ENCODE measurements around the gene MEIOSIN. TPM values are rescaled to one million over a fixed set of nuclear protein-coding genes. Genes with fewer than 3 reads are reported as not detected.
"Not testable (repeated sequence)": the region's sequence is repeated elsewhere in the genome, so short reads cannot be mapped to it uniquely, and the experiment has no call there.

The MEIOSIN gene
- total RNA-seq, 1 experiment from 2014 or later = not detected

GRCh38 chr19:45713141-45713540 is 20.1 kb upstream of the MEIOSIN start:
- Histone ChIP-seq H3K36me3 (replicated peaks; ENCODE audit: control insufficient read depth, insufficient read depth, low read length) (no peaks in the 10 kb centered on the region), H3K27me3 (ENCODE audit: control insufficient read depth, insufficient read depth, low read length) (no peaks in the 10 kb centered on the region), H3K4me3 (ENCODE audit: insufficient read depth, low read depth, low read length) (no peak overlapping the region)
- no peak for DNase-seq

DNA sequence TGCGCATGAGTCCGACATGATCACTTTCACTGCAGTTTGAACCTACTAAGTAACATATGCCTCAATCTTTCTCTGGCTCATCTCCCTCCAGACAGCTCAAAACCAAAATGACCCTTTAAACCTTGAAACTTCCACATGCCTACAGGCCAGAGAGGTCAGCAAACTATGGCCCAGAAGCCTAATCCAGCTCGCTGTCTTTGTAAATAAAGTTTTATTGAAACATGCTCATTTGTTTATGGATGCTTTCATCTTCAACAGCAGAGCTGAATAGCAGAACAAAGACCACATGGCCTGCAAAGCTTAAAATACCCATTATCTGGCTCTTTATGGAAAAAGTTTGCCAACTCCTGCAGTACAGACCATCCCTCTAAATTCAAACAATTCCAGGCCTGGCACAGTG is 18.1 kb upstream of the MEIOSIN start:
- no peak overlapping the region for H3K4me3 ChIP-seq (ENCODE audit: insufficient read depth, low read depth, low read length)
- H3K27me3 ChIP-seq (ENCODE audit: control insufficient read depth, insufficient read depth, low read length) = no peaks in the 10 kb centered on the region
- H3K36me3 ChIP-seq (replicated peaks; ENCODE audit: control insufficient read depth, insufficient read depth, low read length) = no peaks in the 10 kb centered on the region
- DNase-seq = no peak

GRCh38 chr19:45716359-45717130 is 16.7 kb upstream of the MEIOSIN start:
- DNase-seq = peak; percentile 72

DNA sequence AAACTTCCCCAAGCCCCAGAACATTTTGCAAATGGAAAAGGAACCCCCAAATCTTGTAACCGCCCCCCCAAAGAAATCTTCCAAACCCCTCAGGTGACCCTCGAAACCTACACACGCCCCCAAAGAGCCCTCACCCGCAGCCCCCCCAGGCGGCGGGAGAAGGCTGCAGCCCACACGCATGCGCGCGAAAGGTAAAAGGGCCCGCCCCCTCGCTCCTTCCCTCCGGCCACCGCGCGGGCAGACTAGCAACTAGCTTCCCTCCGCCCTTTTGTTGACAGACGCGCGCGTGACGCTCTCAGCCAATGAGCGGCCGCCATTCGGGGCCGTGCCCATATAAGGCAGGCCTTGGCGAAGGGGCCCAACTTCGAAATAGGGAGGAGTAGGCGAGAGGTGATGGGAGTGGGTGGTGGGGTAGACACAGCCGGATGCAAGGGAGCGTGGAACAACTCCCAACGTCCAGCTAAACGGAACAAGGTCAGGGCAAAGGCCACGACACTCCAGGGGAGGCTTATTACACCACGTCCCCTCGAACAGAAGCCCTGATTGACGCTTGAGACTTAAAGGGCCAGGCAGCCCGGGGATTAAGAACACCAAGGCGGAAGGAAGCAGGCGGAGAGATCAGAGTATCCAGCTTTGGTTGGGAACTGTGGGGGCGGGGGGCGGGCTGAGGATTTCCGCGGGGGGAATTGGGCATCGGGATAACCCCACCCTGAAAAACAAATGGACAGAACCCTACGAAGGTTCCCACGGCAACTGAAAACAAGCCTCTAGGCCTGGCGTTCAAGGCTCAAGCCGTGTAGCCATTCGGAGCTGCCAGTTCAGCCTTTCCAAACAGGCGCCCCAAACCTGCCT is 15.9 kb upstream of the MEIOSIN start:
- peak overlapping the region; percentile 81 for H3K4me3 ChIP-seq (ENCODE audit: insufficient read depth, low read depth, low read length)
- H3K27me3 ChIP-seq (ENCODE audit: control insufficient read depth, insufficient read depth, low read length) = no peaks in the 10 kb centered on the region
- peak; percentile 98 for DNase-seq
- H3K36me3 ChIP-seq (replicated peaks; ENCODE audit: control insufficient read depth, insufficient read depth, low read length) = 0 out of 2 replicates have a peak, but pooled peaks cover 1% of the 10 kb centered on the region

More at GRCh38 chr19:45716359-45717130, 16.7 kb upstream of the MEIOSIN start:
- H3K4me3 ChIP-seq (ENCODE audit: insufficient read depth, low read depth, low read length) = peak overlapping the region; percentile 81
- H3K36me3 ChIP-seq (replicated peaks; ENCODE audit: control insufficient read depth, insufficient read depth, low read length) = no peaks in the 10 kb centered on the region
- H3K27me3 ChIP-seq (ENCODE audit: control insufficient read depth, insufficient read depth, low read length) = no peaks in the 10 kb centered on the region

DNA sequence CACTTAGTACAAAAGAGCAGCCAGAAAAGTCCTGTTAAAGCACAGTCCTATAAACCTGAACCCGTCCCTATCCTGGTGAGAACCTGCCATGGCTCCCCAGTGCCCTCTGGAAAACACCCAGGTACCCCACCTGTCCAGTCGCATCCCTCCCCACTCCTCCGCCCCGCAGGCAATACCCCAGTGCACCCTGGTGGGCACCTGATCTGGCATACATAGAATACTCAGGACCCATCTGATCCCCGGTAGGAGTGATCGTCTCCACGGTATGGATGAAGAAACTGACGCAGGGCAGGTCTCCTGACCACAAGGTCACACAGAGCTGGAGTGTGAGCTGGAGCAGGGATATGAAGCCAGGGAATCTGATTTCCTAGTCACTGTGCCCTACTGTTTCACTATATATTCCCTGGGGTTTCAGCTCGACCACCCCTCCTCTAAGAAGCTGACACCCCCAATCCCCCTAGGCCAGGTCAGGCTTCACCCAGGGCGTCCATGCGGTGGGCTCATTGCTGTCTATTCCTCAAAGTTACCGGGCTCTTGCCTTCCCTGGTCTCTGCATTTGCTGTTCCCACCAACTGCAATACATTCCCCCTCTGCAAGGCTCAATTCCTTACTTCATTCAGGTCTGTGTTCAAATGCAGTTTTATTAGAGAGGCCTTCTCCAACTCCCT is 15.1 kb upstream of the MEIOSIN start:
- peak; percentile 62 for DNase-seq
- Histone ChIP-seq H3K4me3 (ENCODE audit: insufficient read depth, low read depth, low read length) (peak overlapping the region; percentile 49), H3K27me3 (ENCODE audit: control insufficient read depth, insufficient read depth, low read length) (no peaks in the 10 kb centered on the region), H3K36me3 (replicated peaks; ENCODE audit: control insufficient read depth, insufficient read depth, low read length) (0 out of 2 replicates have a peak, but pooled peaks cover 1% of the 10 kb centered on the region)

DNA sequence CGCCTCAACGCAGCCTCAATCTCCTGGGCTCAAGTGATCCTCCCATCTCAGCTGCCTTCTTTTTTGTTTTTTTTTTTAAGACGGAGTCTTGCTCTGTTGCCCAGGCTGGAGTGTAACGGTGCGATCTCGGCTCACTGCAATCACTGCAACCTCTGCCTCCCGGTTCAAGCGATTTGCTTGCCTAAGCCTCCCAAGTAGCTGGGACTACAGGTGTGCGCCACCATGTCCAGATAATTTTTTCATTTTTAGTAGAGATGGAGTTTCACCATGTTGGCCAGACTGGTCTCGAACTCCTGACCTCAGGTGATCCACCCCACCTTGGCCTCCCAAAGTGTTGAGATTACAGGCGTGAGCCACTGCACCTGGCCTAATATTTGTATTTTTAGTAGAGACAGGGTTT is 13.2 kb upstream of the MEIOSIN start:
- H3K27me3 ChIP-seq (ENCODE audit: control insufficient read depth, insufficient read depth, low read length); DNase-seq; H3K36me3 ChIP-seq (replicated peaks; ENCODE audit: control insufficient read depth, insufficient read depth, low read length); H3K4me3 ChIP-seq (ENCODE audit: insufficient read depth, low read depth, low read length): not testable (repeated sequence)

DNA sequence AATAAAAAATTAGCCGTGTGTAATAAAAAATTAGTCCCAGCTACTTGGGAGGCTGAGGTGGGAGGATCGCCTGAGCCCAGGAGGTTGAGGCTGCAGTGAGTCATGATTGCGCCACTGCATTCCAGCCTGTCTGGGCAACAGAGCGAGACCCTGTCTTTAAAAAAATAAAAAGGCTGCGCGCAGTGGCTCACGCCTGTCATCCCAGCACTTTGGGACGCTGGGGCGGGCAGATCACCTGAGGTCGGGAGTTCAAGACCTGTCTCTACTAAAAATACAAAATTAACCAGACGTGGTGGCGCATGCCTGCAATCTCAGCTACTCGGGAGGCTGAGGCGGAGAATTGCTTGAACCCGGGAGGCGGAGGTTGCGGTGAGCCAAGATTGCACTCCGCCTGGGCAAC is 4.6 kb upstream of the MEIOSIN start:
- not testable (repeated sequence) for H3K27me3 ChIP-seq (ENCODE audit: control insufficient read depth, insufficient read depth, low read length); H3K36me3 ChIP-seq (replicated peaks; ENCODE audit: control insufficient read depth, insufficient read depth, low read length); H3K4me3 ChIP-seq (ENCODE audit: insufficient read depth, low read depth, low read length); DNase-seq

GRCh38 chr19:45729800-45730290 is 3.4 kb upstream of the MEIOSIN start:
- peak; percentile 50 for DNase-seq
- no peaks in the 10 kb centered on the region for H3K36me3 ChIP-seq (replicated peaks; ENCODE audit: control insufficient read depth, insufficient read depth, low read length)
- H3K4me3 ChIP-seq (ENCODE audit: insufficient read depth, low read depth, low read length) = peak overlapping the region; percentile 66
- H3K27me3 ChIP-seq (ENCODE audit: control insufficient read depth, insufficient read depth, low read length) = no peaks in the 10 kb centered on the region

- peak; percentile 97 for DNase-seq
- Histone ChIP-seq H3K27me3 (ENCODE audit: control insufficient read depth, insufficient read depth, low read length) (no peaks in the 10 kb centered on the region), H3K4me3 (ENCODE audit: insufficient read depth, low read depth, low read length) (peak within 1 kb of the TSS; percentile 66), H3K36me3 (replicated peaks; ENCODE audit: control insufficient read depth, insufficient read depth, low read length) (no peaks in the 10 kb centered on the region)
Measured at GRCh38 chr19:45730368-45731288, 2.6 kb upstream of the MEIOSIN start, which contains the start of gene FBXO46. TSS of gene FBXO46 (minus strand) at chr19:45730896. CDS start at chr19:45713495, 17,401 bp downstream.

GRCh38 chr19:45739498-45740439 is 6.5 kb downstream of the MEIOSIN start:
- no peaks in the 10 kb centered on the region for H3K27me3 ChIP-seq (ENCODE audit: control insufficient read depth, insufficient read depth, low read length)
- H3K36me3 ChIP-seq (replicated peaks; ENCODE audit: control insufficient read depth, insufficient read depth, low read length) = no peaks in the 10 kb centered on the region
- DNase-seq = peak; percentile 41
- H3K4me3 ChIP-seq (ENCODE audit: insufficient read depth, low read depth, low read length) = no peak overlapping the region

GRCh38 chr19:45742969-45743368 is 9.7 kb downstream of the MEIOSIN start:
- no peaks in the 10 kb centered on the region for H3K27me3 ChIP-seq (ENCODE audit: control insufficient read depth, insufficient read depth, low read length)
- no peak overlapping the region for H3K4me3 ChIP-seq (ENCODE audit: insufficient read depth, low read depth, low read length)
- no peak for DNase-seq
- H3K36me3 ChIP-seq (replicated peaks; ENCODE audit: control insufficient read depth, insufficient read depth, low read length) = no peaks in the 10 kb centered on the region

GRCh38 chr19:45745606-45746005 is 12.4 kb downstream of the MEIOSIN start:
- no peak for DNase-seq
- Histone ChIP-seq H3K4me3 (ENCODE audit: insufficient read depth, low read depth, low read length) (no peak overlapping the region), H3K36me3 (replicated peaks; ENCODE audit: control insufficient read depth, insufficient read depth, low read length) (no peaks in the 10 kb centered on the region), H3K27me3 (ENCODE audit: control insufficient read depth, insufficient read depth, low read length) (no peaks in the 10 kb centered on the region)

DNA sequence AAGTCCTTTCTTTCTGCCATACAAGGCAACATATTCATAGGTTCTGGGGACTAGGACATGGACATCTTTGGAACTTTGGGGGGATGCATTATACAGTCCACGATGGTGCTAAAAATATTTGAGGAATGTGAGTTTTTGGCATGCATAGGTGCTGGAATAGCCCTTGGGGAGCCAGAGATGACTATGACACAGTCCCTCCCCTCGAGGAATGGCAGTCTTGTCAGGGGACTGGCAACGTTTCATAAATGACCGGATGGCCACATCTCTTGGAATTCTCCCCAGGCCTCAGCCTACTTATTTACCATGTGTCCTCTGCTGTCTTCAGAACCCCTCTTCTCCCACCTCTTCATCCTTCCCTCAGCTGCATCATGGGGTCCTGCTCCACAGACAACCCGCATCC is 13.6 kb downstream of the MEIOSIN start:
- Histone ChIP-seq H3K36me3 (replicated peaks; ENCODE audit: control insufficient read depth, insufficient read depth, low read length) (no peaks in the 10 kb centered on the region), H3K4me3 (ENCODE audit: insufficient read depth, low read depth, low read length) (no peak overlapping the region), H3K27me3 (ENCODE audit: control insufficient read depth, insufficient read depth, low read length) (no peaks in the 10 kb centered on the region)
- no peak for DNase-seq

Measured in H7 (cell line).